HepG2 (cell line): ENCODE data around the gene NME7. TPM values are rescaled to one million over a fixed set of nuclear protein-coding genes. Genes with fewer than 3 reads are reported as not detected.
A peak's percentile ranks its signal among the peaks of the same experiment; 100 is the strongest.

Experiments used
- AHR ChIP-seq: IDR thresholded peaks from 2 replicates; pipeline ENCODE4 v1.6.1; 2018; ENCODE audit warnings: missing genetic modification reagents, missing compliant biosample characterization
- ASH2L ChIP-seq: fragments of 300-600, 200-600 bp; sonication (generic); IDR thresholded peaks from 2 replicates; pipeline ENCODE4 v1.7.0; 2017; ENCODE audit warnings: low read depth, mild to moderate bottlenecking, moderate library complexity, mixed read lengths, low read length; ENCODE audit not compliant: insufficient read length
- CENPT ChIP-seq: sonication (generic); formaldehyde crosslinking; IDR thresholded peaks from 2 replicates; pipeline ENCODE4 v1.8.0; 2022; ENCODE audit warnings: low read depth, mild to moderate bottlenecking, moderate library complexity, missing genetic modification reagents
- DMAP1 ChIP-seq: IDR thresholded peaks from 2 replicates; pipeline ENCODE4 v1.6.1; 2016
- GATAD2A ChIP-seq: IDR thresholded peaks from 2 replicates; pipeline ENCODE4 v1.6.1; 2016
- HNF4G ChIP-seq, 2 experiments: sonication (generic) in 1 of 2; formaldehyde crosslinking in 1 of 2; IDR thresholded peaks; 2 replicates each; pipeline versions ENCODE4 v1.4.0 to v1.6.1; 2011 to 2020; ENCODE audit warnings: borderline replicate concordance in 2 of 2, low read depth in 2 of 2, mild to moderate bottlenecking in 2 of 2, low read length in 1 of 2, missing genetic modification reagents in 1 of 2, moderate library complexity in 1 of 2
- HOXA7 ChIP-seq: sonication (generic); formaldehyde crosslinking; IDR thresholded peaks from 2 replicates; pipeline ENCODE4 v1.8.1; 2022; ENCODE audit warnings: mild to moderate bottlenecking, missing genetic modification reagents, moderate library complexity
- HOXD1 ChIP-seq: sonication (generic); formaldehyde crosslinking; IDR thresholded peaks from 2 replicates; pipeline ENCODE4 v1.5.0; 2020; ENCODE audit warnings: missing genetic modification reagents
- KLF16 ChIP-seq, 2 experiments: sonication (generic) in 1 of 2; formaldehyde crosslinking in 1 of 2; IDR thresholded peaks; 2 replicates each; pipeline versions ENCODE4 v1.6.1 to v1.8.0; 2016 to 2023; ENCODE audit warnings: missing genetic modification reagents in 2 of 2, missing compliant biosample characterization in 1 of 2
- NFE2 ChIP-seq: sonication (generic); formaldehyde crosslinking; IDR thresholded peaks from 2 replicates; pipeline ENCODE4 v1.4.0; 2020; ENCODE audit warnings: missing genetic modification reagents
- RXRB ChIP-seq: IDR thresholded peaks from 2 replicates; pipeline ENCODE4 v1.6.1; 2016; ENCODE audit warnings: borderline replicate concordance, missing genetic modification reagents, missing compliant biosample characterization
- SIN3A ChIP-seq: IDR thresholded peaks from 2 replicates; pipeline ENCODE4 v1.6.1; 2011; ENCODE audit warnings: low read depth, mild to moderate bottlenecking, control low read depth, low read length, borderline replicate concordance
- SMAD3 ChIP-seq: sonication (generic); formaldehyde crosslinking; IDR thresholded peaks from 2 replicates; pipeline ENCODE4 v1.4.0; 2020; ENCODE audit warnings: missing genetic modification reagents
- ZIK1 ChIP-seq: sonication (generic); formaldehyde crosslinking; IDR thresholded peaks from 2 replicates; pipeline ENCODE4 v1.5.0; 2020; ENCODE audit warnings: mild to moderate bottlenecking, low read depth, missing genetic modification reagents, borderline replicate concordance
- ZNF333 ChIP-seq: sonication (generic); formaldehyde crosslinking; IDR thresholded peaks from 2 replicates; pipeline ENCODE4 v1.4.0; 2020; ENCODE audit warnings: mild to moderate bottlenecking, missing genetic modification reagents, borderline replicate concordance
- ZNF557 ChIP-seq: sonication (generic); formaldehyde crosslinking; IDR thresholded peaks from 2 replicates; pipeline ENCODE4 v1.4.0; 2020; ENCODE audit warnings: missing genetic modification reagents
- polyA plus RNA-seq, 8 experiments: library from polyadenylated mRNA; depleted of rRNA in 3 of 8; stranded (reverse) in 7 of 8; unstranded in 1 of 8; fragments of >200 nt; fragmentation: Illumina TruSeq in 4 of 8; extraction: Trizol in 4 of 8; gene quantifications; 2 replicates each; pipeline versions ENCODE4 v1.2.1 to v1.2.3, GENCODE V29; 2011 to 2016; ENCODE audit warnings: low read depth in 4 of 8, missing spikeins in 1 of 8, mixed read lengths in 1 of 8; ENCODE audit not compliant: insufficient read depth in 1 of 8
- total RNA-seq, 5 experiments: library from RNA; depleted of rRNA; stranded (reverse); fragments of >200 nt; fragmentation: Illumina TruSeq; extraction: Trizol; gene quantifications; 2 replicates each; pipeline ENCODE4 v1.2.3, GENCODE V29; 2016; ENCODE audit warnings: low read depth in 1 of 5
- TF ChIP-seq, protein P1 (sequence below): sonication (generic); formaldehyde crosslinking; IDR thresholded peaks from 2 replicates; pipeline ENCODE4 v1.8.0; 2022; ENCODE audit warnings: missing genetic modification reagents, low read depth, mild to moderate bottlenecking, borderline replicate concordance
- TF ChIP-seq, protein P2 (sequence below): sonication (generic); formaldehyde crosslinking; IDR thresholded peaks from 2 replicates; pipeline ENCODE4 v1.5.0; 2020; ENCODE audit warnings: missing genetic modification reagents
- TF ChIP-seq, protein P3 (sequence below): IDR thresholded peaks from 2 replicates; pipeline ENCODE4 v1.6.1; 2012; ENCODE audit warnings: inconsistent platforms
- TF ChIP-seq, protein P4 (sequence below): IDR thresholded peaks from 2 replicates; pipeline ENCODE4 v1.6.1; 2016; ENCODE audit warnings: missing compliant biosample characterization, missing genetic modification reagents, borderline replicate concordance

The NME7 gene
- total and polyA plus RNA-seq, 2 of the 13 experiments (the other 11 are each of a cell fraction or from before 2014, with no cell fraction given), result 9.4 to 22.5 TPM

DNA sequence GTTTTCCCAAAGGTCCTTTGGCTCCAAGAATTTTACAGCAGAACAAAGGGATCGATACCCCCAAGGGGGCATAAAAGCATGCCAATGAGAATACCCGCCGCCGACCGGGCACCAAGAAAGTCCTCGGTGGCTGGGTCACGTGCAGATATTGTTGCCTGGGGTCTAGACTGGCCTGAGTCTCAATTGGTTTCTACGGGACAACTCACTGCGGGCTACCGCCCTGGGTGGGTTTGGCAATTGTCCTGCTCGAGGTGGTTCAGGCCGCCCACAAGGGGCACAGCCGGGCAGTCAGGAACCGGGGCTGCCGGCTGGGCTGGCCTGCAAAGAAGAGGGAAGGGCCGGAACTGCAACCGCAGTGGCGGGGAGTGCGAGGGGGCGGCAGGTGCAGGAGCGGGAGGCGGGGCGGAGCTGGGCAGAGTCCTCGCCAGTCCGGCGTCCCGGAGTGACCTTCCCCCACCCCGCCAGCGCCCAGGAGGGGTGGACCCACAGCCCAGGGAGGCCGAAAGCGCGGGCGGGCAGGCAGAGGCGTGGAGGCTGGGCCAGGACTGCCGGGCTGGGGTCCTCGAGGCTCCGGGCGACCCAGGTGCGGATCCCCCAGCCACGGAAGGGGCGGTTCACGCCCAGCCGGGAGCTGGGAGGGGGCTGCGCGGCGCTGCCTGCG lies 262.0 kb downstream of the NME7 start (continued):
- TF ChIP-seq, protein P1, sequence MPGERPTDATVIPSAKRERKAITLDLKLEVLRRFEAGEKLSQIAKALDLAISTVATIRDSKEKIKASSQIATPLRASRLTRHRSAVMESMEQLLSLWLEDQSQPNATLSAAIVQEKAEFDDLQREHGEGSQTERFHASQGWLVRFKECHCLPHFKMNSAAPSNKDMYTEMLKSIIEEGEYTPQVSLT (CRISPR knock-in tag), result no peak; the same call in 1 of the 2 replicates
- TF ChIP-seq GATAD2A (CRISPR knock-in tag) (peak; percentile 72), ZIK1 (0 out of 2 replicates have a peak, but pooled peaks have one; percentile 23), CENPT (CRISPR knock-in tag) (no peak), KLF16 (CRISPR knock-in tag; IDR thresholded peaks at IDR 0.05) (0 out of 4 replicates have a peak, but pooled peaks of 1 of the 2 experiments have one; percentile 55), SMAD3 (CRISPR knock-in tag) (no peak), DMAP1 (CRISPR knock-in tag) (peak; percentile 79; the same call in 1 of the 2 replicates), ASH2L (no peak), HNF4G (IDR thresholded peaks at IDR 0.05; ENCODE audit: borderline replicate concordance, low read depth, low read length) (peak; percentile 74), HNF4G (CRISPR knock-in tag; IDR thresholded peaks at IDR 0.05; ENCODE audit: borderline replicate concordance, low read depth) (peak; percentile 80), SIN3A (0 out of 2 replicates have a peak, but pooled peaks have one; percentile 53), AHR (CRISPR knock-in tag) (no peak), ZNF333 (CRISPR knock-in tag) (no peak), RXRB (CRISPR knock-in tag) (peak; percentile 98), HOXA7 (no peak), HOXD1 (CRISPR knock-in tag) (no peak), ZNF557 (CRISPR knock-in tag) (no peak), NFE2 (CRISPR knock-in tag) (no peak)
- TF ChIP-seq, protein P2, sequence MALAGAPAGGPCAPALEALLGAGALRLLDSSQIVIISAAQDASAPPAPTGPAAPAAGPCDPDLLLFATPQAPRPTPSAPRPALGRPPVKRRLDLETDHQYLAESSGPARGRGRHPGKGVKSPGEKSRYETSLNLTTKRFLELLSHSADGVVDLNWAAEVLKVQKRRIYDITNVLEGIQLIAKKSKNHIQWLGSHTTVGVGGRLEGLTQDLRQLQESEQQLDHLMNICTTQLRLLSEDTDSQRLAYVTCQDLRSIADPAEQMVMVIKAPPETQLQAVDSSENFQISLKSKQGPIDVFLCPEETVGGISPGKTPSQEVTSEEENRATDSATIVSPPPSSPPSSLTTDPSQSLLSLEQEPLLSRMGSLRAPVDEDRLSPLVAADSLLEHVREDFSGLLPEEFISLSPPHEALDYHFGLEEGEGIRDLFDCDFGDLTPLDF (CRISPR knock-in tag), result peak; percentile 63; the same call in 1 of the 2 replicates
- TF ChIP-seq, protein P3, sequence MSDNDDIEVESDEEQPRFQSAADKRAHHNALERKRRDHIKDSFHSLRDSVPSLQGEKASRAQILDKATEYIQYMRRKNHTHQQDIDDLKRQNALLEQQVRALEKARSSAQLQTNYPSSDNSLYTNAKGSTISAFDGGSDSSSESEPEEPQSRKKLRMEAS, result peak; percentile 84
- TF ChIP-seq, protein P4, sequence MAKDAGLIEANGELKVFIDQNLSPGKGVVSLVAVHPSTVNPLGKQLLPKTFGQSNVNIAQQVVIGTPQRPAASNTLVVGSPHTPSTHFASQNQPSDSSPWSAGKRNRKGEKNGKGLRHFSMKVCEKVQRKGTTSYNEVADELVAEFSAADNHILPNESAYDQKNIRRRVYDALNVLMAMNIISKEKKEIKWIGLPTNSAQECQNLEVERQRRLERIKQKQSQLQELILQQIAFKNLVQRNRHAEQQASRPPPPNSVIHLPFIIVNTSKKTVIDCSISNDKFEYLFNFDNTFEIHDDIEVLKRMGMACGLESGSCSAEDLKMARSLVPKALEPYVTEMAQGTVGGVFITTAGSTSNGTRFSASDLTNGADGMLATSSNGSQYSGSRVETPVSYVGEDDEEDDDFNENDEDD (CRISPR knock-in tag), result peak; percentile 78; the same call in 1 of the 2 replicates
